ENCODE measurements around the gene OR52K1.

The OR52K1 gene

DNA sequence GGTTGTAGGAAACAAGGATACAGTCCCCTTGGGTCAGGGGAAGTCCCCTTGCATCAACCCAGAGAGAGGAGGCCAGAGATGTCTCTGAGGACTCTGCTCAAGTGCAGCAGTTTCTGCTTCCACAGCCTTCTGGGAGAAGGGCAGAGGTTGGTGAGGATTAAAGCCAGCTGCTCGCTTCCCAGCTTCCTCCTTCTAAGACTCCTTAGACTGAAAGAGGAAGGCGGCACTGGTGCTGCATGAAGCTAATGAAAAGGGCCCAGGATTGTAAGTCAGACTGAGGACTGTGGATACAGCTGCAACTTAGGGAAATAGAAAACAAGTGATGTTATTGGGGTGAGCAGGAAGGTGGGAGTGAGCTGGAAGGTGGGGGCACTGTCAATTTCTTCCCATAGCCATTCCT lies at the start of gene OR52K1:
TSS of gene OR52K1 (plus strand) at position 202 of the 400 bp plus-strand sequence. CDS start 6,255 bp downstream, outside the sequence.
- no peak for DNase-seq (ENCODE audit: low read depth in 2 of 3, low spot score in 1 of 3)

DNA sequence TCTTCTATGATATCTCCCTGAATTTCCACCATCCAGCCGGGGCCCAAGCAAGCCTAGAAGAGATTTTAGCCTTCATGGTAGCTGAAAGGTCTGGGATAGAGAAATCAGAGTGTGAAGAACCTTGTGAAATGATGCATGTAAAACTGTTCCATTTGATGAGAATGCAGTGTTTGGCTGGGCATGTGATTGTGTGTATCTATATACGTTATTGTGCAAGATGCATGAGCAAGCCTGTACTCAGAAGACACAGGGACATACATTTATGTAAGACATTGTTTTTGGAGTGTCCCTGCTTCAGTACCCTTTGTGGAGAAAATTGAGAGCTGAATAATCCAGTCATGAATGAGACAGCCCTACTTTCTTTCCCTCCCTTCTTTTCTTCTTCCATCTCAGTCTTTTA lies 48.6 kb upstream of the OR52K1 start:
- no peak for DNase-seq (ENCODE audit: low read depth in 2 of 3, low spot score in 1 of 3)

DNA sequence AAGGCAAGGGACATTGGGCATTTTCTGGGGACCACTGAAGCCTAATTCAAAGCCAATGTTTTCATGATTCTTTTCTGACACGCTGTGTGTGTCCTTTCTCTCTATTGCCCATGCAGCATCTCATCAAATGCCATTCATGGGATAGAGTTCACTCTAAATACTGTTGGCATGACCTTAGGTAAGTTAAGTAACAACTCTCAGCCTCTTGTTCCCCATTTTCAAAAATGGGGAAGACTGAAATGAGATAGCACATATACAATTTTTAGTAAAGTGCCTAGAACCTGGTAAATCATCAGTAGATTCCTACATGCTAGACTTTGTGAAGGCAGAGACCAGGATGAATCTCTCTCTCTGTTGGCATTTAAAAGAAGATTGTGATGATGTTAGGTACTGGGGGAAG lies 46.0 kb upstream of the OR52K1 start:
- DNase-seq (ENCODE audit: low read depth in 2 of 3, low spot score in 1 of 3): no peak

DNA sequence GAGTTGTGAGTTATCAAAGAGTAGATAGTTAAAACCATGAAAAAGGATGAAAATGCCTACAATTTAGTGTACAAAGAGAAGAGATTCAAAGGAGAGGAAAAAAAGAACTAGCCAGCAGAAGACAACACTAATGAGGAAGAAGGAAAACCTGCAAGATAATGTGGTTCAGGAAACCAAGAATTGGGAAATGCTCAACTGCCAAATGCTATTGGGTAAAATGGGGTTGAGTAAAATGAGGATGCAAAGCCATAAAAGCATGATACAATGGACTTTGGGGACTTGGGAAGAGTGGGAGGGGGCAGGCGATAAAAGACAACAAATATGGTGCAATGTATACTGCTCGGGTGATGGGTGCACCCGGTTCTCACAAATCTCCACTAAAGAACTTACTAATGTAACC lies 40.9 kb upstream of the OR52K1 start:
- no peak for DNase-seq (ENCODE audit: low read depth in 2 of 3, low spot score in 1 of 3)

DNA sequence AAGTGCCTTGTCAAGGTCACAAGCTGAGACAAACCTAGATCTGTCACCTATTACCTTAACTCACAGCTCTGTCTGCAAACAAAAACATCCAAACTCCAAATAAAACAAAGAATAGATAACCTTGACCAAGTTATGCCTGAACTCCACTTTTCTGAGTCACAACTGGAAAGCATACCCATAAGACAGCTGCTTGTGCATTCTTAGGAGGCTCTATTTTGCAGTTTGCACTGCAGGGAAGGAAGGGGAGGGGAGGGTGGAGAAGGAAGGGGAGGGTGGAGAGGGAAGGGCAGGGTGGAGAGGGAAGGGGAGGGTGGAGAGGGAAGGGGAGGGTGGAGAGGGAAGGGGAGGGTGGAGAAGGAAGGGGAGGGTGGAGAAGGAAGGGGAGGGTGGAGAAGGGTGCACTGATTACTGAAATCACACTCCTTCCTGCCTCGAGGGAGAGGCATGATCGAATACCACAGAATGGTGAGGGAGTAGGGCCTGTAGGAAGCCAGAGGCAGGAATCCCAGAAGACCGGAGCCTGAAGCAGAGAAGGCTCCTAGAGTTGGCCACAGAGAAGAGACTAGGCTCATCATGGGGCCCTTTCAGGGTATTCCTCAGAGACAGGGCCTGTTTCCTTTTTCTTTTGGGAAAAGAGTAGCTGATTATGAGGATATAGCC lies 39.1 kb upstream of the OR52K1 start:
- no peak for DNase-seq (ENCODE audit: low read depth in 2 of 3, low spot score in 1 of 3)

DNA sequence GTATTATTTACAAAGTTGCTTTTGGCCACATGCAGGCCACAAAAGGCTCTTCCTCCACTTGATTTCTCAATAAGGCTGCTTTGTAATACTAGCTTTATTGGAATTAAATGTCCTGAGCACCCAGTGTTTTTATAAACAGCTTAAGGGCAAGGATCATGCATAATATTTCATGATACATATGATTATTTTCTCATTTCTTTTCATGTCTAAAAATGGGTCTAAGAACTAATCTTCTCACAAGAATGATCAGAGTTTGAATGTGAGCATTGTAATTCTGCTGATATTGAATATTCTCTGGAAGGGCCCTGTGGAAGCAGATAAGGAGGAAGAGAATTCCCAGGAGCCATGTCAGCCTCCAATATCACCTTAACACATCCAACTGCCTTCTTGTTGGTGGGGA lies 33.5 kb upstream of the OR52K1 start, which contains the start of gene OR52K2:
TSS of gene OR52K2 (plus strand) at position 301 of the 400 bp plus-strand sequence. CDS start at position 346, 45 bp downstream.
- DNase-seq (ENCODE audit: low read depth in 2 of 3, low spot score in 1 of 3): no peak

DNA sequence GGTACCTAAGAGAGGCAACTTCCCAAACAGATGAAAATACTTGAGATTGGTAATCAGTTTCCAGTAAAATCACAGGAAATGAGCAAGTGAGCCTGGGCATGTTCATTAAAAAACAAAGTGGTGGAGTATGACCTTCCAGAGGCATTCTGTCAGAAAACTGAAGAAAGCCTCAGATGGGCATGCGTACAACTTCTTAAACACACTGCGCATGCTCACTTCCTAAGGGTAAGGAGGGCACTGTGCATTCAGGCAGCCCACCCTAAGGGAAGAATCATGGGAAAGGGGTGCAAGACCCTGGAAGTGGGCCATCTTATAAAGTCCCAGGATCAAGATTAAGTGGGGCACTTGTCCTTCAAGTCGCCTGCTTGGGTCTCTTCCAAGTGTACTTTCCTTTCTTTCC lies 29.3 kb upstream of the OR52K1 start:
- no peak for DNase-seq (ENCODE audit: low read depth in 2 of 3, low spot score in 1 of 3)

DNA sequence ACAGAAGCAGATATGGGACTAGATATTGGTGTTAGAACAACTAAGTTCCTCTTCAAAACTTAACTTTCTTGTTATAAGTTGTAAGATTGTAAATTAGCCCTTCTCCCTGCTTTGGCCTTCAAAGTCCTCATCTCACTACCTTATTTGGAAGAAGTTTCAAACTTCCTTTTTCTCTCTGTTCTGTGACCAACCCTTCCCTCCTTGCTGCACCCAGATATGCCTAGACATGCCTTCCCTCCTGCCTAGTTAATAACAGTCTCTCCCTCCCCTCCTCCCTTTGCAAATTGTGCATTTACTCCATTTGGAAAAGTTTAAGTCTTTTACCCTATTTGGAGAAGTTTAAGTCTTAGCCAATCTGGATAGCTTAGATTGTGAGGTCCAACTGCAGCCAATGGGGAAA lies 28.4 kb upstream of the OR52K1 start:
- no peak for DNase-seq (ENCODE audit: low read depth in 2 of 3, low spot score in 1 of 3)

DNA sequence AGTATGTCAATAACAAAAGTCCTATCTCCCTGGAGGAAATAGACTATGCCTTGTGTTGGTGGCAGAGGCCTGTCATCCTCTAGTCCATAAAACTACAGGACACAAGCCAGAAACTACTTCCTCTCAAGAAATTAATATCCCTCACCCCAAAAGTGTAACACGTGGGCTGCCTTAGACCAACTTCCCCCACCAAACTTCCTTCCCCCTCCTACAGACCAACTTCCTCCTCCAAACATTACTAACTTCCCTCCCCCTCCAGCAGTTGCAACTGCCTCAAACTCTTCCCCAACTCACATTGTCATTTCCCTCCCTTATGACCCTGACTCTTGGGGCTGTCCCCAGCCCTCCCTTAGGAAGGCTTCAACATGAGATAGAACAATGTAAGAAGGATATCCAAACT lies 27.0 kb upstream of the OR52K1 start:
- no peak for DNase-seq (ENCODE audit: low read depth in 2 of 3, low spot score in 1 of 3)

DNA sequence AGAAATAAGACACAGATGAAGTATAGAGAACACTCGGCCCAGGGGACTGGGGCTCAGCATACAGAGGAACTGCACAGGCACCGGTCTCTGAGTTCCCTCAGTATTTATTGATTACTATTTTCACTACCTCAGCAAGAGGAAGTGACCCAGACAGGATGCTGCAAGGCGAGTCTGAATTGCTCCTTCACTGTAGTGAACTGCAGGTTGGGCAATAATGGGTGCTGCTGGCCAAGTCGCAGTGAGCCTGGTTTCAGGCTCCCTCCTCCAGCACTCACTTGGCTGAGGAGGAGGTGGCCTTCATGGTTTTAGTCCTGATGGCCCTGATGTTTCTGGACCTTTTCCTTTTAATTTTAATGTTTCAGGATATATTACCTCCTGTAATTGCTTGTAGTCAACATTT lies 22.9 kb upstream of the OR52K1 start:
- no peak for DNase-seq (ENCODE audit: low read depth in 2 of 3, low spot score in 1 of 3)

DNA sequence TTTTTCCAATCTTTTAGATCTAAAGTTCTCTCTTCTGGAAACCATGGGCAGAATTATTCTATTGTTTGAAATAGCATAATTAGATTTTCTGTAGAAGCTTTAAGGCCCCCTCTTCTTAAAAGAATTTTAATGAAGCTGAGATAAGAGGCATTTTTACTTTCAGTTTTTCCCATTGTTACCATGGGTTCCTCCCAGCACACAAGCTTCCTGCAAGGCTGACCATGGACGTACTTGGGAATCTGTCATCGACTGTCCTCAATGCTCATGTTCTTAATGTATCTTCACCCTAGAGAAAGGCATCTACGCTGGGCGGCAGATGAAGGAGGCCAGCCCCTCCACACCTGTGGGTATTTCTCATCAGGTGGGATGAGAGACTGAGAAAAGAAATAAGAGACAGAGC lies 22.3 kb upstream of the OR52K1 start:
- DNase-seq (ENCODE audit: low read depth in 2 of 3, low spot score in 1 of 3): no peak

DNA sequence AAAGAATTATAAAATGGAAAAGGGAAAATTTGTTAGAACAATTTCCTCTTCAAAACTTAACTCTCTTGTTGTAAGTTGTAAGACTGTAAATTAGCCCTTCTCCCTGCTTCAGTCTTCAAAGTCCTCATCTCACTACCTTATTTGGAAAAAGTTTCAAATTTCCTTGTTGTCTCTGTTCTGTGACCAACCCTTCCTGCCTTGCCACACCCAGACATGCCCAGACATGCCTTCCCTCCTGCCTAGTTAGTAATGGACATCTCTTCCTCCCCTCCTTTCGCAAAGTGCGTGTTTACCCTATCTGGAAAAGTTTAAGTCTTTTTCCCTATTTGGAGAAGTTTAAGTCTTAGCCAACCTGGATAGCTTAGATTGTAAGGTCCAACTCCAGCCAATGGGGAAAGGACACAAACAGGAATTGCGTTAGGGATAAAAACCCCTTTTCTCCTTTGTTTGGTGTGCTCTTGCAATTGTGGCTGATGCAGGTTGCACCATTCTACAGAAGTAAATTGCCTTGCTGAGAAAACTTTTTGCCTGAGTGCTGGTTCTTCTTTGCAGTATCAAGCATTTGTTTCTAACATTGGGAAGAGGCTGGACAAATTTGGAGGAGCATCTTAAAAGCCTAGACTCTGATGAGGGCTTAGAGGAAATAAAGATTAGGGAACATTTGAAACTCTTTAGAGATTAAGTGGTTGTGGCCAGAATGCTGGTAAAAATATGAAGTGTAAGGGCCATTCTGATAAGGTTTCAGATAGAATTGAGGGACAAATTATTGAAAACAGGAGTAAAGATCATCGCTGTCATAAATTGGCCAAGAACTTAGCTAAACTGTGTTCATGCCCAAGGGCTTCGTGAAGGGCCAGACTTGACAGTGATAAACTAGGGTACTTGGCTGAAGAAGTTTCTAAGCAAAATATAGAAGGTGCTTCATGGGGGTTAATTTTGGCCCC lies 18.0 kb upstream of the OR52K1 start:
- no peak for DNase-seq (ENCODE audit: low read depth in 2 of 3, low spot score in 1 of 3)

DNA sequence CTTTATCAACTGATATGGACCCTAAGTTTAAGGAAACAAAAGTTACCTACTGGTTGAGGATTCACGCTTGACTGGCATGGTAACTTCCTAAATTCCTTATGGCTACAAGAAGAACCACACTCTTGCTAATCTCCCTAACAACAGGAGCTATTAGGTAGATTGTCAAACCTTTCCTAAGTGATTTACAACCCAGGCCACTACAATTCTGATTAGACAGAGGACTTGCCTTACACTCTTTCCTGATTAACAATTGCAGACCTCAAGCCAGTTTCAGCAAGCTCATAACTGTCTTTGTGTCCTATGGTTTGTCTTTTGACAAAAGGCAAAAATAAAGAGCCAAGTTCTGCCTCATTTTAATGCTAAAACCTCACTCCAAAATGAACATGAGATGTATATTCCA lies 17.0 kb upstream of the OR52K1 start:
- no peak for DNase-seq (ENCODE audit: low read depth in 2 of 3, low spot score in 1 of 3)

DNA sequence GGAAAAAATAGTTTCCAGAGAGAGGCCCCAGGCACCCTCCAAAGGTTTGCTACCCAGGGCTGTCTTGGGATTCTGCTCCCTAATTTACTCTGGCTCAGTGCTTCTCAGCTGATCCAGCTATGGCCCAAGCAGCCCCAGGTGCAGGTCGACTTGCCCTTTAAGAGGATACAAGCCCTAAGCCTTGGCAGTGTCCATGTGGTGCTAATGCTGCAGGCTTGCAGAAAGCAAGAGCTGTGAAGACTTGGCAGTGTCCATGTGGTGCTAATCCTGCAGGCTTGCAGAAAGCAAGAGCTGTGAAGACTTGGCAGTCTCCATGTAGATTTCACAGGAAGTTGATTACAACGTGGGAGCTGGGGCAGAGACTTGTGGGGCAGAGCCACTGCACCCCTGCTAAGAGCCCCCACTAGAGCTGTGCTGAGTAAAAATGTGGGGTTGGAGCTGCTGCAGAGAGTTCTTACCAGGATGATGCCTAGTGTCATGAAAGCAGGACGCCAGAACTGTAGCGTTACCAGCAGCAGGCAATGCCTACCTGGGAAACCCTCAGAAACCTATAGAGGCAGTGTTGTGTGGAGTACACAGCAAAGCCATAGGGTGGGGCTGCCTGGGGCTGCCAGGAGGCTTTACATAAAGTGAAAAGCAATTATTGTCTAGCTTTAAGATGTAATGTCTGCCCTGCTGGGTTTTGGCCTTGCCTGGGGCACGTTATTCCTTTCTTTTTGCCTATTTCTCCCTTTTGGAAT lies 16.1 kb upstream of the OR52K1 start:
- DNase-seq (ENCODE audit: low read depth in 2 of 3, low spot score in 1 of 3): no peak

DNA sequence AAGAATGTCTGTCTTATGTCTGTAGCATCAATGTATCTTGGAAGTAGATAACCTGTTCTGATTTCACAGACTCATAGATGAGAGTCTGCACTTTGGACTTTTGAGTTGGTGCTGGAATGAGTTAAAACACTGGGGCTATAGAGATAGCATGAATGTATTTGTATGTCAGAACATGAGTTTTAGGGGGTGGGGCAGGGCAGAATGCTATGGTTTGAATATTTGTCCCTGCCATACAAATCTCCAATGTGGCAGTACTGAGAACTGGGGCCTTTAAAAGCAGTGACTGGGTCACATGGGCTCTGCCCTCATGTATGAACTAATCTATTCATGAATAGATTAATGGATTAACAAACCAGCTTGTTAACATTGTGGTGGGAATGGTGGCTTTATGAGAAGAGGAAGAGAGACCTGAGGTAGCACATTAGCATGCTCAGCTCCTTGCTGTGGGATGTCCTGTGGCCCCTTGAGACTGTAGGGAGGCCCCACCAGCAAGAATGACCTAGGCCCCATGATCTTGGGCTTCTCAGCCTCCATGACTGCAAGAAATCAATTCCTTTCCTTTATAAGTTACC lies 15.5 kb upstream of the OR52K1 start:
- no peak for DNase-seq (ENCODE audit: low read depth in 2 of 3, low spot score in 1 of 3)

DNA sequence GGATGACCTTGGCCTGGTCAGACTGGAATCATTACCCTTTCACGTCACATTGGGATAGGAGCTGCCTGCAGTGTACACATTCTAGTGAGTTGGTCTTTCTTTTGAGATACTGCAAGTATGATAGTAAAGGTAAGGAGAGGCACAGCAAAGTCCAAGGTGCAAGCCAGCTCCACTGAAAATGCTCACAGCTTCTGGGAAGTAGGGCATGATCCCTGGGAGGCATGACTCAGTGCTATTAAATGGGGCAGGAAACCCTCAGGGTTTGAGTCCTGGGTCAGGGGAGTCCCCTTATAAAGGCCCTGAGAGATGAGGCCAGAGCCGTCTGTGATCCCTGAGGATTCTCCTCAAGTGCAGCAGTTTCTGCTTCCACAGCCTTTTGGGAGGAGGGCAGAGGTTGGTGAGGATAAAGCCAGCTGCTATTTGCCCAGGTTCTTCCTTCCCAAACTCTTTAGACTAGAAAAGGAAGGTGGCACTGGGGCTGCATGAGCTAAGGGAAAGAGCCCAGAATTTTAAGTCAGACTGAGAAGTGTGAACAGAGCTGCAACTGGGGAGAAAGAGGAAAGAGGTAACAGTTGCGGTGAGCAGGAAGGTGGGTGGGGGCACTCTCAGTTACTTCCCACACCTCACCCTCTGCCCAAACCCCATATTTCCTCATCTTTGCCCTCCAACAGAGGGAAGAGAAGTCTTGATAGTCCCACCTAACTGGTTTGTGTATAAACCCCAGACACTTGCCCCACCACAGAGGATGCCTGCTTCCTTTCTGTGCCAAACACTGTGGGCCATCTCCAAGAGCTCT lies 14.4 kb upstream of the OR52K1 start:
- no peak for DNase-seq (ENCODE audit: low read depth in 2 of 3, low spot score in 1 of 3)

DNA sequence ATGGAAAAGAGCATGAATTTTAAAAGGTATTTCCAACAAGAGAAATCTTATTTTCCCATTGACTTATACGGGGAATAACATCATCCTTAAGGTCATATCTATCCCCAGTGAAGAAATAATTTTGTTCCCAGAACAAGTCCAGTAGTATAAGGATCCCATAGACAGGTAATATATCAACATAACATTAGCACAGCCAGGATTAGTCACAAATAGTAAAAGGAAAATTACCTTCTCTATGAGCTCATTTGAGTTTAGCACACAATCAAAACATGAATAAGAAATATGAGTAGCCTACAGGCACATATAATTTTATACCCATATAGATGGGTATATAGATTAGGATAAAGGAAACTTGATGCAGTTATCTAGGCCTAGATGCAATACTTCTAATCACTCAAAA lies 2.8 kb upstream of the OR52K1 start:
- no peak for DNase-seq (ENCODE audit: low read depth in 2 of 3, low spot score in 1 of 3)

DNA sequence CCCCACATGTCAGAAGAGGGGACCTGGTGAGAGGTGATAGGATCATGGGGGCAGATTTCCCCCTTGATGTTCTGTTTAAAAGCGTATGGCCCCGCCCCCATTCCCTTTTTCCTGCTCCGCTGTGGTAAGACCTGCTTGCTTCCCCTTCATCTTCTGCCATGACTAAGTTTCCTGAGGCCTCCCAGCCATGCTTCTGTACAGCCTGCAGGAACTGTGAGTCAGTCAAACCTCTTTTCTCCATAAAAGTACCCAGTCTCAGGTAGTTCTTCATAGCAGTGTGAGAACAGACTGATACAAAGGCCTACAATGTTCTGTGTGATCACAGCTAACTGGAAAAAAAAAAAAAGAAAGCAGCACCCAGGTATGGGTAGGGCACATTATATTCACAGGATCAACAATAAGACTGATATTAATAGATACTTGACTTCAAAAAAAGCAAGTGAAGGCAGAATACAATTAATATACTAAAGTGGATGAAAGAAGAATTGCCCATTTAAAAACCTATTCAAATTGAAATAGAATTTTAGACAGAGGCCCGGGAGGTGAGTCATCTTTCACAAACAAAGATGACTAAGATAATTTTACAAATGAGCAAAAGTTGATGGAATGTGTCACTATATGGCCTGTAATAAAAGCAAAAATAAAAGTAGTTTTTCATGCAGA lies 1.7 kb upstream of the OR52K1 start:
- no peak for DNase-seq (ENCODE audit: low read depth in 2 of 3, low spot score in 1 of 3)

DNA sequence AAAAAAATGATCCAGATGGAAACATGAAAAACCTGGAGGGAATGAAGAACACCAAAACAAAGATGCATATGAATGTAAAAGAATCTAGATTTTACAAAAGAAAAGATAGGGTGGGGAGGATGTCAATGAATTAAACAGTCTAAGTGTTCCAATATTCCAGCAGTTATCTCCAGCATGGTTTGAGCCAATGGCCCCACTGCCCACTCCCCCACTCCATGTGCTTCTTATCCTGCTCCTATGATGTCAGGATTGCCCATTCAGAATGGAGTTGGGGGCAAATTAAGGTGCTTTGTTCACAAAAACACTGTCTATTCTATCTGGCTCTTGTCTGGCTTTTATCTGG lies 1.2 kb upstream of the OR52K1 start:
- no peak for DNase-seq (ENCODE audit: low read depth in 2 of 3, low spot score in 1 of 3)

DNA sequence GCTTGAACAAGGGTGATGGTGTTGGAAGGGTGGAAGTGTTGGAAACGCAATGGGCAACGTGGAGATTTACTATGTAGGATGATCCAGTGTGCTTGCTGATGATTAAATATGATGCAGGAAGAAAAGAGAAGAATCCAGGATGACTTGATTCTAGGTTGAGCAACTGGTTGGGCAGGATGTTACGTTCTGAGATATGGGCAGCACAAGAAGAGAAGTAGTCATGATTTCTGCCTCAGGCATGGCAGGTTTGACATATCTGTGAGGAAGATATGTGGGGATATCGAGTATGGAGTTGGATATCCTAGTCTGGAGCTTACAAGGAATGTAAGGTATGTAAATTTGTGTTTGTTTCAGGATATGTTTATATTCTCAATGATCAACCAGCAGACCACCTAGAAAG lies 1.9 kb downstream of the OR52K1 start:
- no peak for DNase-seq (ENCODE audit: low read depth in 2 of 3, low spot score in 1 of 3)
